K562 (cell line): ENCODE results near the gene ANKLE2. TPM values are rescaled to one million over a fixed set of nuclear protein-coding genes. Genes with fewer than 3 reads are reported as not detected.

Source experiments
- ATAC-seq: fragments of 200-7000 bp; cut with Tn5 transposase; 3 replicates; pipeline ENCODE4 v1.9.1; 2020; ENCODE audit warnings: moderate library complexity
- BruUV-seq: library from RNA; stranded (reverse); fragments of 400-500 nt; replicated peaks from 2 replicates; lab custom pipeline; 2021; lab: Mats Ljungman, UMichigan
- CTCF ChIA-PET: fragments of 300-600 bp; formaldehyde crosslinking; extraction: SDS; loops from one replicate; lab custom pipeline; 2021; ENCODE audit warnings: low intra/inter-chr PET ratio; lab: Yijun Ruan, JAX
- POLR2A ChIA-PET: fragments of 300-600, 350-650 bp; sonication (Branson Sonifier 250); formaldehyde crosslinking; extraction: SDS; loops from one replicate; lab custom pipeline; 2021; ENCODE audit warnings: antibody characterized with exemption, inconsistent platforms; lab: Yijun Ruan, JAX
- DNase-seq, 4 experiments: peaks; one replicate each; pipeline versions ENCODE4 v3.0.0 to v3.0.0-alpha.2; 2011 to 2018; ENCODE audit warnings: low spot score in 3 of 4, mixed read lengths in 3 of 4; ENCODE audit errors: extremely low read depth in 1 of 4
- FAIRE-seq: peaks from 2 replicates; lab custom pipeline; 2011; peaks lifted over from hg19 to GRCh38; lab: Jason Lieb, UNC
- H2AFZ ChIP-seq: 2 replicates; pipeline ENCODE4 v1.6.0; 2011; ENCODE audit warnings: low read depth, low read length, control low read depth, inconsistent platforms
- H3K27ac ChIP-seq: fragments of 200-600 bp; 3 replicates; pipeline ENCODE4 v1.8.0; 2011; ENCODE audit warnings: low read depth, mild to moderate bottlenecking, control low read depth, inconsistent platforms, low read length, moderate library complexity, mixed read lengths; ENCODE audit errors: extremely low read depth
- H3K27me3 ChIP-seq, 2 experiments: fragments of 300-600 bp in 1 of 2; 2 replicates in 1 of 2; 3 replicates in 1 of 2; pipeline versions ENCODE4 v1.6.0 to v1.8.0; 2011; ENCODE audit warnings: inconsistent platforms in 2 of 2, low read length in 2 of 2, mild to moderate bottlenecking in 1 of 2, mixed read lengths in 1 of 2, moderate library complexity in 1 of 2; ENCODE audit not compliant: control insufficient read depth in 2 of 2, insufficient read depth in 2 of 2
- H3K36me3 ChIP-seq: fragments of 300-600 bp; 3 replicates; pipeline ENCODE4 v1.8.0; 2011; ENCODE audit warnings: mild to moderate bottlenecking, low read length, inconsistent platforms; ENCODE audit not compliant: control insufficient read depth, insufficient read depth
- H3K4me1 ChIP-seq, 2 experiments: fragments of 200-600 bp in 1 of 2; replicated peaks in 1 of 2; 2 replicates in 1 of 2; 3 replicates in 1 of 2; pipeline versions ENCODE4 v1.5.1 to v1.8.0; 2011; ENCODE audit warnings: inconsistent platforms in 2 of 2, low read length in 2 of 2, mild to moderate bottlenecking in 1 of 2, mixed read lengths in 1 of 2, moderate library complexity in 1 of 2; ENCODE audit not compliant: control insufficient read depth in 2 of 2, insufficient read depth in 2 of 2
- H3K4me2 ChIP-seq: 2 replicates; pipeline ENCODE4 v1.6.1; 2011; ENCODE audit warnings: low read length, control low read depth, inconsistent platforms, mixed read lengths; ENCODE audit not compliant: insufficient read depth
- H3K4me3 ChIP-seq: fragments of 200-600 bp; sonication (generic), shearing (Covaris generic); 2 replicates; pipeline ENCODE4 v1.5.1; 2016; ENCODE audit warnings: control low read depth, inconsistent platforms
- H3K79me2 ChIP-seq: fragments of 200-600 bp; 3 replicates; pipeline ENCODE4 v1.8.0; 2011; ENCODE audit warnings: low read length, inconsistent platforms; ENCODE audit not compliant: control insufficient read depth, insufficient read depth
- H3K9ac ChIP-seq, 2 experiments: 2 replicates each; pipeline versions ENCODE4 v1.6.0 to v1.6.1; 2011; ENCODE audit warnings: low read depth in 2 of 2, low read length in 2 of 2, control low read depth in 1 of 2, inconsistent platforms in 1 of 2, mild to moderate bottlenecking in 1 of 2, mixed read lengths in 1 of 2; ENCODE audit not compliant: insufficient read depth in 1 of 2
- H3K9me1 ChIP-seq: one replicate; pipeline ENCODE4 v1.6.0; 2011; ENCODE audit warnings: inconsistent platforms, mild to moderate bottlenecking, low read length, moderate library complexity; ENCODE audit not compliant: control insufficient read depth, insufficient read depth
- H3K9me3 ChIP-seq: replicated peaks from 2 replicates; pipeline ENCODE4 v1.5.1; 2011; ENCODE audit warnings: low read depth, low read length, inconsistent platforms; ENCODE audit not compliant: control insufficient read depth, insufficient read depth
- H4K20me1 ChIP-seq: replicated peaks from 2 replicates; pipeline ENCODE4 v1.6.1; 2011; ENCODE audit warnings: low read length, inconsistent platforms, mixed read lengths; ENCODE audit not compliant: control insufficient read depth, insufficient read depth
- BMI1 ChIP-seq: fragments of 150-350 bp; IDR thresholded peaks from 2 replicates; pipeline ENCODE4 v1.6.1; 2014; ENCODE audit warnings: low read length
- ETV5 ChIP-seq: sonication (generic); formaldehyde crosslinking; IDR thresholded peaks from 2 replicates; pipeline ENCODE4 v1.4.0; 2020; ENCODE audit warnings: low read depth, mild to moderate bottlenecking, missing genetic modification reagents
- KHSRP ChIP-seq: fragments of 450-650 bp; IDR thresholded peaks from 2 replicates; pipeline ENCODE4 v1.6.1; 2017
- KLF16 ChIP-seq: IDR thresholded peaks from 2 replicates; pipeline ENCODE4 v1.6.1; 2016; ENCODE audit warnings: antibody characterized with exemption
- PRPF4 ChIP-seq: fragments of 200-400 bp; formaldehyde crosslinking; IDR thresholded peaks from one replicate; pipeline ENCODE4 v1.6.1; 2017; ENCODE audit warnings: low read length, low read depth, mild to moderate bottlenecking; ENCODE audit not compliant: insufficient read depth, poor library complexity, severe bottlenecking
- SMARCA4 ChIP-seq: fragments of 450-650 bp; IDR thresholded peaks from 2 replicates; pipeline ENCODE4 v1.6.1; 2016
- SREBF2 ChIP-seq: sonication (generic); formaldehyde crosslinking; IDR thresholded peaks from 2 replicates; pipeline ENCODE4 v1.4.0; 2020; ENCODE audit warnings: mild to moderate bottlenecking, missing genetic modification reagents
- STAT5A ChIP-seq: IDR thresholded peaks from 2 replicates; pipeline ENCODE4 v1.6.1; 2012; ENCODE audit warnings: low read length, inconsistent platforms, borderline replicate concordance
- TRIM25 ChIP-seq: fragments of 450-650 bp; IDR thresholded peaks from 2 replicates; pipeline ENCODE4 v1.7.0; 2016; ENCODE audit warnings: borderline replicate concordance
- ZBTB11 ChIP-seq, 3 experiments: fragments of 200-800 bp in 1 of 3; fragments of 250-450 bp in 1 of 3; fragments of 450-650 bp in 1 of 3; sonication (Bioruptor Pico) in 1 of 3; sonication (Bioruptor generic) in 1 of 3; formaldehyde crosslinking in 1 of 3; IDR thresholded peaks; 2 replicates each; pipeline versions ENCODE4 v1.6.1 to v1.8.0; 2016 to 2022; ENCODE audit warnings: mild to moderate bottlenecking in 2 of 3, missing genetic modification characterization in 2 of 3, missing compliant biosample characterization in 1 of 3, moderate library complexity in 1 of 3
- ZBTB12 ChIP-seq: fragments of 250-450 bp; sonication (Bioruptor Pico); IDR thresholded peaks from 2 replicates; pipeline ENCODE4 v1.4.0; 2020
- ZNF143 ChIP-seq: sonication (generic); formaldehyde crosslinking; IDR thresholded peaks from 2 replicates; pipeline ENCODE4 v1.9.0; 2022; ENCODE audit warnings: mild to moderate bottlenecking, missing genetic modification reagents
- ZNF395 ChIP-seq: fragments of 200-800 bp; sonication (Bioruptor generic); IDR thresholded peaks from 2 replicates; pipeline ENCODE4 v1.6.1; 2017; ENCODE audit warnings: missing genetic modification characterization, missing compliant biosample characterization
- ZNF41 ChIP-seq: fragments of 250-450 bp; sonication (Bioruptor Pico); conservative IDR thresholded peaks from 2 replicates; pipeline ENCODE4 v1.4.0; 2020; ENCODE audit warnings: mild to moderate bottlenecking
- ZNF778 ChIP-seq: fragments of 450-650 bp; formaldehyde crosslinking; IDR thresholded peaks from 2 replicates; pipeline ENCODE4 v1.4.0; 2020; ENCODE audit warnings: mild to moderate bottlenecking, moderate library complexity
- WGBS: fragments of 100-300 bp; shearing (Covaris generic); methylation state at CpG from one replicate; pipeline ENCODE4 v1.1.6; 2016; ENCODE audit warnings: low coverage, mixed read lengths; ENCODE audit not compliant: insufficient coverage; ENCODE audit errors: missing lambda C conversion rate; 5-methylcytosine and 5-hydroxymethylcytosine counted together
- in situ Hi-C: fragments of 300-500 bp; cut with MboI; formaldehyde crosslinking; loops from 4 replicates; pipeline ENCODE4 v1.15.0; 2018; ENCODE audit warnings: inconsistent platforms, mixed read lengths
- intact Hi-C: fragments of 100-400 bp; cut with micrococcal nuclease; formaldehyde crosslinking; loops from 2 replicates; pipeline ENCODE4 v1.14.2; 2022
- polyA plus RNA-seq, 8 experiments: library from polyadenylated mRNA; depleted of rRNA in 4 of 8; stranded (reverse) in 5 of 8; unstranded in 3 of 8; fragments of >200 nt; fragmentation: Nextera tagmentation in 2 of 8; fragmentation: Illumina TruSeq in 1 of 8; extraction: Ambion mirVana in 2 of 8; extraction: Trizol in 1 of 8; gene quantifications; 2 replicates each; pipeline versions ENCODE4 v1.2.1 to v1.2.3, GENCODE V29; 2011 to 2014; ENCODE audit warnings: inconsistent platforms in 1 of 8, missing spikeins in 1 of 8
- total RNA-seq, 7 experiments: library from RNA; depleted of rRNA in 6 of 7; stranded (reverse); fragments of >200 nt in 6 of 7; fragmentation: Illumina TruSeq in 2 of 7; extraction: Trizol in 2 of 7; gene quantifications; 2 replicates each; pipeline versions ENCODE4 v1.2.1 to v1.2.3, GENCODE V29; 2011 to 2021; ENCODE audit warnings: low replicate concordance in 1 of 7

The ANKLE2 gene
- total and polyA plus RNA-seq, 9 of the 15 experiments (the other 6 are each of a cell fraction or from before 2014, with no cell fraction given): 3.2 to 57.7 (median 45.6) TPM

- ChIA-PET CTCF (no interaction called here), POLR2A (no interaction called here)
- Histone ChIP-seq H3K27ac (no peak overlapping the region), H4K20me1 (peaks cover 4% of the 10 kb centered on the region; the same call in 1 of the 2 replicates), H3K36me3 (peaks cover 89% of the 10 kb centered on the region), H3K9ac (no peak overlapping the region), H3K4me2 (no peak overlapping the region), H3K9me3 (no peaks in the 10 kb centered on the region), H3K27me3 (no peaks in the 10 kb centered on the region), H2AFZ (no peak overlapping the region), H3K4me1 (no peaks in the 10 kb centered on the region), H3K79me2 (peaks cover 22% of the 10 kb centered on the region; the same call in 2 of the 3 replicates), H3K9me1 (no peaks in the 10 kb centered on the region), H3K4me3 (no peak overlapping the region)
- TF ChIP-seq ZBTB12 (CRISPR knock-in tag) (no peak), STAT5A (no peak), ZNF778 (CRISPR knock-in tag) (no peak), ETV5 (CRISPR knock-in tag) (no peak), ZNF41 (no peak), BMI1 (no peak), KLF16 (no peak), PRPF4 (no peak), ZNF395 (CRISPR knock-in tag) (no peak), TRIM25 (no peak), SREBF2 (CRISPR knock-in tag) (no peak), ZBTB11 (CRISPR knock-in tag; IDR thresholded peaks at IDR 0.05) (no peak), ZNF143 (no peak), KHSRP (no peak), SMARCA4 (no peak)
- BruUV-seq: no TSS peak
- FAIRE-seq: no peak
- no peak for DNase-seq
- no peak for ATAC-seq
- intact Hi-C loops: no loop called here
- WGBS: 98% methylated on average over 18 of the region's 22 CpGs
- in situ Hi-C loops: no loop called here
Observed at GRCh38 chr12:132747896-132748295, 13.7 kb downstream of the ANKLE2 start.
